BJ (cell line): ENCODE measurements around the gene NEU1. TPM values are rescaled to one million over a fixed set of nuclear protein-coding genes. Genes with fewer than 3 reads are reported as not detected.

Experiments
- CTCF ChIA-PET: fragments of 350-600 bp; formaldehyde crosslinking; extraction: SDS; loops from one replicate; lab custom pipeline; 2021; ENCODE audit warnings: antibody characterized with exemption, inconsistent platforms; lab: Yijun Ruan, JAX
- POLR2A ChIA-PET: fragments of 300-600 bp; sonication (Branson Sonifier 250); formaldehyde crosslinking; extraction: SDS; loops from one replicate; lab custom pipeline; 2021; ENCODE audit warnings: antibody characterized with exemption; lab: Charles Lee
- DNase-seq: peaks from one replicate; pipeline ENCODE4 v3.0.0-alpha.2; 2011; ENCODE audit warnings: low read depth
- H3K27me3 ChIP-seq: 2 replicates; pipeline ENCODE4 v1.6.0; 2011; ENCODE audit warnings: low read length; ENCODE audit not compliant: control insufficient read depth, insufficient read depth
- H3K36me3 ChIP-seq: 2 replicates; pipeline ENCODE4 v1.5.1; 2011; ENCODE audit warnings: low read length; ENCODE audit not compliant: control insufficient read depth, insufficient read depth
- H3K4me3 ChIP-seq: 2 replicates; pipeline ENCODE4 v1.5.1; 2011; ENCODE audit warnings: low read depth, mild to moderate bottlenecking, control low read depth, low read length
- CTCF ChIP-seq: IDR thresholded peaks from 2 replicates; pipeline ENCODE4 v1.5.1; 2011; ENCODE audit warnings: low read depth, mild to moderate bottlenecking, control low read depth, inconsistent platforms, low read length, moderate library complexity; ENCODE audit not compliant: insufficient read depth
- polyA plus RNA-seq: library from polyadenylated mRNA; depleted of rRNA; stranded (reverse); fragments of >200 nt; gene quantifications from 2 replicates; pipeline ENCODE4 v1.2.3, GENCODE V29; 2011

Gene NEU1
- polyA plus RNA-seq, 1 experiment = 48.1 TPM

- POLR2A ChIA-PET = no interaction called here
- Histone ChIP-seq H3K27me3 (no peaks in the 10 kb centered on the region), H3K36me3 (peaks cover 45% of the 10 kb centered on the region), H3K4me3 (no peak overlapping the region)
- CTCF ChIA-PET = interaction anchor here (0.6 to 3.4 kb wide), 7 partner anchors 9 to 340 kb away, joined by 3 to 24 read pairs (median 4); partner anchors contain the start of genes EHMT2 and NFKBIL1
- TF ChIP-seq CTCF = no peak
- no peak for DNase-seq
These were observed 24.8 kb upstream of the NEU1 start for GRCh38 chr6:31887173-31888007.

GRCh38 chr6:31886541-31886991, 23.9 kb upstream of the NEU1 start:
- ChIA-PET POLR2A (no interaction called here), CTCF (interaction anchor here (2.0 kb wide), 1 partner anchor 66 kb away, joined by 8 read pairs; no protein-coding TSS in a partner anchor)
- no peak for DNase-seq
- no peak for TF ChIP-seq CTCF
- Histone ChIP-seq H3K36me3 (peaks cover 44% of the 10 kb centered on the region), H3K27me3 (no peaks in the 10 kb centered on the region), H3K4me3 (no peak overlapping the region)

- Histone ChIP-seq H3K36me3 (peaks cover 52% of the 10 kb centered on the region), H3K27me3 (no peaks in the 10 kb centered on the region), H3K4me3 (no peak overlapping the region)
- TF ChIP-seq CTCF = no peak
- POLR2A ChIA-PET = no interaction called here
- CTCF ChIA-PET = interaction anchor here (1.0 kb wide), 1 partner anchor 54 kb away, joined by 3 read pairs; no protein-coding TSS in a partner anchor
- DNase-seq = no peak
These were observed 22.0 kb upstream of the NEU1 start for GRCh38 chr6:31884528-31885035.

GRCh38 chr6:31883676-31884075, 21.1 kb upstream of the NEU1 start:
- peaks cover 49% of the 10 kb centered on the region for H3K36me3 ChIP-seq
- DNase-seq = no peak
- TF ChIP-seq CTCF = no peak
- no peaks in the 10 kb centered on the region for H3K27me3 ChIP-seq
- ChIA-PET CTCF (interaction anchor here (1.0 to 1.2 kb wide), 2 partner anchors 17 to 53 kb away, joined by 3 to 4 read pairs; no protein-coding TSS in a partner anchor), POLR2A (no interaction called here)
- no peak overlapping the region for H3K4me3 ChIP-seq

GRCh38 chr6:31882344-31882743, 19.7 kb upstream of the NEU1 start:
- no peak for TF ChIP-seq CTCF
- ChIA-PET CTCF (interaction anchor here (1.2 kb wide), 1 partner anchor 71 kb away, joined by 3 read pairs; no protein-coding TSS in a partner anchor), POLR2A (interaction anchor here (0.6 kb wide), 1 partner anchor 1268 kb away, joined by 28 read pairs; no protein-coding TSS in a partner anchor)
- DNase-seq = no peak
- no peak overlapping the region for H3K4me3 ChIP-seq
- peaks cover 39% of the 10 kb centered on the region for H3K36me3 ChIP-seq
- H3K27me3 ChIP-seq = no peaks in the 10 kb centered on the region
